HG02981 (cell line): ENCODE measurements around the gene SEM1.
"Not testable (repeated sequence)": the region's sequence is repeated elsewhere in the genome, so short reads cannot be mapped to it uniquely, and the experiment has no call there.

Experiments used
- ATAC-seq: cut with Tn5 transposase; IDR thresholded peaks from one replicate; pipeline ENCODE4 v1.9.1; 2021; ENCODE audit warnings: mild to moderate bottlenecking, moderate library complexity; ENCODE audit not compliant: unreplicated experiment

SEM1 gene

GRCh38 chr7:96707901-96708774, 1.5 kb downstream of the SEM1 start:
- no peak for ATAC-seq

GRCh38 chr7:96701258-96701657, 8.4 kb downstream of the SEM1 start:
- ATAC-seq: no peak

- ATAC-seq: no peak
Measured at GRCh38 chr7:96700516-96700915, 9.1 kb downstream of the SEM1 start.

GRCh38 chr7:96699219-96699871, 10.3 kb downstream of the SEM1 start:
- ATAC-seq: no peak

GRCh38 chr7:96698449-96698848, 11.2 kb downstream of the SEM1 start:
- not testable (repeated sequence) for ATAC-seq

- ATAC-seq: no peak
Measured at GRCh38 chr7:96697822-96698221, 11.8 kb downstream of the SEM1 start.

GRCh38 chr7:96695581-96695980, 14.1 kb downstream of the SEM1 start:
- no peak for ATAC-seq

GRCh38 chr7:96694082-96694481, 15.6 kb downstream of the SEM1 start:
- no peak for ATAC-seq

- no peak for ATAC-seq
Measured at GRCh38 chr7:96691702-96692101, 17.9 kb downstream of the SEM1 start.

- no peak for ATAC-seq
Measured at GRCh38 chr7:96689414-96689813, 20.2 kb downstream of the SEM1 start.

GRCh38 chr7:96686305-96686704, 23.3 kb downstream of the SEM1 start:
- ATAC-seq: peak; percentile 55

- ATAC-seq: peak; percentile 58
Measured at GRCh38 chr7:96685755-96686154, 23.9 kb downstream of the SEM1 start.

GRCh38 chr7:96685353-96685752, 24.3 kb downstream of the SEM1 start:
- peak; percentile 75 for ATAC-seq

- no peak for ATAC-seq
Measured at GRCh38 chr7:96679886-96680285, 29.8 kb downstream of the SEM1 start.

GRCh38 chr7:96676919-96677318, 32.7 kb downstream of the SEM1 start:
- no peak for ATAC-seq

- no peak for ATAC-seq
Measured at GRCh38 chr7:96675548-96675947, 34.1 kb downstream of the SEM1 start.

GRCh38 chr7:96674565-96674964, 35.1 kb downstream of the SEM1 start:
- no peak for ATAC-seq

GRCh38 chr7:96671854-96672253, 37.8 kb downstream of the SEM1 start:
- ATAC-seq: no peak

- ATAC-seq: no peak
Measured at GRCh38 chr7:96670338-96671289, 39.0 kb downstream of the SEM1 start.

GRCh38 chr7:96669812-96670211, 39.8 kb downstream of the SEM1 start:
- ATAC-seq: no peak

GRCh38 chr7:96667026-96667425, 42.6 kb downstream of the SEM1 start:
- no peak for ATAC-seq
